Peyer's patch (tissue), 4 donors: ENCODE results near the gene PSMB11. TPM values are rescaled to one million over a fixed set of nuclear protein-coding genes. Genes with fewer than 3 reads are reported as not detected.

Source experiments
- DNase-seq, 3 donors: peaks; one replicate each; pipeline ENCODE4 v3.0.0-alpha.2; 2017 to 2019
- H3K27ac ChIP-seq, 4 donors: fragments of 200-600 bp; sonication (generic); one replicate each; pipeline ENCODE4 v1.5.1; 2016 to 2019
- H3K27me3 ChIP-seq, 2 donors: fragments of 200-600 bp; sonication (generic); one replicate each; pipeline ENCODE4 v1.5.1; 2019
- H3K36me3 ChIP-seq, 3 donors: fragments of 200-600 bp; sonication (generic); one replicate each; pipeline ENCODE4 v1.5.1; 2016 to 2019
- H3K4me1 ChIP-seq, 4 donors: fragments of 200-600 bp; sonication (generic); one replicate each; pipeline ENCODE4 v1.5.1; 2016 to 2019
- H3K4me3 ChIP-seq, 4 donors: fragments of 200-600 bp; sonication (generic); 1 replicate in 3 of 4; 2 replicates in 1 of 4; pipeline ENCODE4 v1.5.1; 2016 to 2019; ENCODE audit warnings: mild to moderate bottlenecking in 1 of 4
- H3K9me3 ChIP-seq, 4 donors: fragments of 200-600 bp; sonication (generic); one replicate each; pipeline ENCODE4 v1.5.1; 2016 to 2019; ENCODE audit warnings: mild to moderate bottlenecking in 1 of 4
- CTCF ChIP-seq, 6 experiments: fragments of 450-650 bp in 4 of 6; fragments of 200-600 bp in 2 of 6; sonication (generic) in 1 of 6; IDR thresholded peaks; one replicate each; pipeline ENCODE4 v1.5.1; 2017 to 2019; ENCODE audit warnings: antibody characterized with exemption in 6 of 6, mild to moderate bottlenecking in 3 of 6, moderate library complexity in 1 of 6
- POLR2A ChIP-seq, 2 donors: fragments of 450-650 bp; IDR thresholded peaks; one replicate each; pipeline ENCODE4 v1.5.1; 2017; ENCODE audit warnings: antibody characterized with exemption in 2 of 2, mild to moderate bottlenecking in 2 of 2, moderate library complexity in 2 of 2
- total RNA-seq, 4 donors: library from RNA; depleted of rRNA; stranded (reverse); fragments of >200 nt; gene quantifications; one replicate each; pipeline ENCODE4 v1.1.0, GENCODE V29; 2016

The PSMB11 gene
- total RNA-seq, 4 donors from 2014 or later = not detected

- H3K36me3 ChIP-seq = peaks cover 0 to 84% (median 10%) of the 10 kb centered on the region in 3 donors
- TF ChIP-seq CTCF (IDR thresholded peaks at IDR 0.05) (no peak), POLR2A (IDR thresholded peaks at IDR 0.05) (no peak)
- H3K27ac ChIP-seq = no peak overlapping the region
- DNase-seq = peak in 2 of 3 donors; percentile 36 to 66
- H3K4me3 ChIP-seq = no peak overlapping the region
- no peaks in the 10 kb centered on the region for H3K27me3 ChIP-seq
- no peaks in the 10 kb centered on the region for H3K9me3 ChIP-seq
- H3K4me1 ChIP-seq = peaks cover 0 to 3% (median 1%) of the 10 kb centered on the region in 4 donors
Observed at GRCh38 chr14:23062002-23062401, 20.0 kb downstream of the PSMB11 start.

DNA sequence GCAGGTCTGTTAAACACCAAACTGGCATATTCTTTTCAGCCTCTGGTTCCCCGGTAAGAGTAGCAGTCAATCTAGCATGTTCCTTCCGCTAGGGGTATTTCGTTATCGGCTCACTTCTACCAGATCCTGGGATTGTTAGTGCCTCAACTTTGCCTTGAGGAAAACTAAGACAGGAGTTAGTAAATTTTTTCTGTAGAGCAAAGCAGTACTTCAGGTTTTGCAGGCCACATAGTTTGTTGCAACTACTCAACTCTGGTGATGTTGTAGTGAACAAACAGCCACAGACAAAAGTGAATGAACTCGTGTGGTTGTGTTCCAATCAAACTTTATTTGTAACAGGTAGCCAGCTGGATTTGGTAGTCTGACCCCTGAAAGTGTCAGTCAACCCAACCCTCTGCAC lies 21.6 kb downstream of the PSMB11 start:
- Histone ChIP-seq H3K4me1 (no peaks in the 10 kb centered on the region), H3K27ac (no peak overlapping the region), H3K36me3 (peaks cover 0 to 98% (median 11%) of the 10 kb centered on the region in 3 donors), H3K9me3 (no peaks in the 10 kb centered on the region), H3K27me3 (no peaks in the 10 kb centered on the region), H3K4me3 (no peak overlapping the region)
- DNase-seq = no peak
- no peak for TF ChIP-seq CTCF (IDR thresholded peaks at IDR 0.05)
- TF ChIP-seq POLR2A (IDR thresholded peaks at IDR 0.05) = no peak

- no peak overlapping the region for H3K27ac ChIP-seq
- H3K4me3 ChIP-seq = no peak overlapping the region
- DNase-seq = peak in 1 of 3 donors; percentile 21
- H3K4me1 ChIP-seq = peaks cover 0 to 17% (median 3%) of the 10 kb centered on the region in 4 donors
- no peaks in the 10 kb centered on the region for H3K27me3 ChIP-seq
- no peaks in the 10 kb centered on the region for H3K9me3 ChIP-seq
- TF ChIP-seq POLR2A (IDR thresholded peaks at IDR 0.05) = no peak
- TF ChIP-seq CTCF (IDR thresholded peaks at IDR 0.05) = no peak
- H3K36me3 ChIP-seq = peaks cover 0 to 73% (median 8%) of the 10 kb centered on the region in 3 donors
Observed at GRCh38 chr14:23066368-23066767, 24.4 kb downstream of the PSMB11 start.

DNA sequence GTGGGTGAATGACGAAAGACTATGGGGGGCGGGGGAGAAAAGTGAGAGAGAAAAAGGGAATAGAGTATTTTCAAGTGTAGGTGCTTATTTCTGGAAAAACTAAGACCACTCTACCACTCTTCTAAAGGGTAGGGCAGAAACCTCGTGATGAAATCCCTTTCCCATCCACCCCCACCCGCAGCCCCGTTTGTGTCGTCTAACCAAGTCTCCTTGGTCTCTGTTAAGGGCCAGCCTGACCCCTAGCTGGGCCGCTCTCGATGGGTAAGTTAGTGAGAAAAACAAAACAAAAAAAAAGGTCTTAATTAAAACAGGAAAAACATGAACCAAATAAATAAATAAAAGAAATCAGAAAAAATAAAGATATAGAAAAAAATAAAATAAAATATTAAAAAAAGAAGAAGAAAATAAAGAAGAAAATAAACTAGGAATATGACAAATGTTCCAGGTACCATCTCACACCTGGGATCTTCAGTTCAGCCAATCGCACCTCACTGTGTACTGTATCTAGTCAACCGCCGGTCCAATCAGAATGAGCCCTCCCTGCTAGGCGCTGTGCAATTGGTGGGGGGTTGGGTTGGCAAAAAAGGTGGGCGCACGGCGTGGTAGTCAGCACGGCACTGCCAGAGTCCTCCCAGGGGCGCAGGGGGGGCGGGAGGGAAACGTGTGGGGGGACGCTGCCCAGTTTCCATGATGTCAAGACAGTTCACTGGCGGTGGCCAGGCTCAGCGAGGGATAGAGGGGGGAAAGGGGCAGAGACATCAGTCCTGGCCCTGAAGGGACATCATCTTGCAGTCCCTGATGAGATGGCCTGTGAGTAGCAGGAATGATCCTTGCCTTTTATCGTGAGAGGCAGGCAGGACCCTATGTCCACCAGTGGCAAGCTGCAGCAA lies 25.1 kb downstream of the PSMB11 start:
- peak in 2 of 3 donors; percentile 43 to 44 for DNase-seq
- no peak overlapping the region for H3K4me3 ChIP-seq
- H3K36me3 ChIP-seq = peaks cover 0 to 67% (median 6%) of the 10 kb centered on the region in 3 donors
- peaks cover 0 to 24% (median 6%) of the 10 kb centered on the region in 4 donors for H3K4me1 ChIP-seq
- H3K27ac ChIP-seq = no peak overlapping the region
- TF ChIP-seq POLR2A (IDR thresholded peaks at IDR 0.05) (no peak), CTCF (IDR thresholded peaks at IDR 0.05) (no peak)
- no peaks in the 10 kb centered on the region for H3K27me3 ChIP-seq
- H3K9me3 ChIP-seq = no peaks in the 10 kb centered on the region

DNA sequence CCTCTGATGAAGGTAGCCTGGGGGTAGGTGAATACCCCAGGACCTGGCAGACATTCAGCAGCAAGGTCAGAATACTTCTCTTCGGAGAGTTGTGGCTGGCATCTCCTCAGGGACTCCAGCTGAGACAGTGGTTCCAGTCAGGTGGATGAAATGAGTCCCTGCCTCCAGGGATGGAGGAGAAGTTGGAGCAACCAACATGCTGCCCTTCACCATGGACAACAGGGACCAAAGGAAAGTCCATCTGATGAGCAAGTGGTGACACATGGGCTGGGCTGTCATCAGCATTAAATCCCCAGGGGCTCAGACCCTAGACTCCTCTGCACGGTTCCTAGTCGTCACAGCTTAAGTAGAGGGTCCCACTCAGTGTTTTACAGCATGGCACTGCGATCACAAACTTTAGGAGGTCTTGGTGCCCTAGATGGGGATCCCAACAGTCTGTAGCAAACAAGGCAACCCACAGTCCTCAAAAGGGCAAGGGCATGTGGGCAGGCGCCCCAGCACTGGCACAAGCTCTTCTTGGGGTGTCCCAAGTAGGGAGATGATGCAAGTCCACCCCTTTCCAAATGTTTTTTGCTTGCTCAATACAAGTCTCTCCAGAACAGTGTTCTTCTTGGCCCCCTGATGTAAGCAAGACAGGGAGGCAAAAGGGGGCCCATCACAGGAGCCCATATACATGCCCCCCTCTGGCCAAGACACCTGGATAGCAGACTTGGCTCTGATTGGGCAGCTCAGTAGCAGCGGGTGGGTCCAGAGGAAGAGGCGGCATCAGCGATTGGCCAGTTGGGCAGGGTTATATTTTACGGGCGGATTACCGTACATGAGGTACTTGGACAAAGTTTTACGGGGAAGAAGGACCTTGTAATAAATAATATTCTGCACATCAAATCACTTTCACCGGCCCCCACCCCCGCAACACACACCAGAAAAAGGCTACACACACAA lies 26.1 kb downstream of the PSMB11 start:
- Histone ChIP-seq H3K4me3 (no peak overlapping the region), H3K36me3 (peaks cover 0 to 66% (median 5%) of the 10 kb centered on the region in 3 donors), H3K9me3 (no peaks in the 10 kb centered on the region), H3K27me3 (no peaks in the 10 kb centered on the region), H3K27ac (peak overlapping the region in 1 of 4 donors; percentile 18), H3K4me1 (peaks cover 0 to 34% (median 7%) of the 10 kb centered on the region in 4 donors)
- DNase-seq = peak; percentile 14 to 44 (median 42)
- TF ChIP-seq CTCF (IDR thresholded peaks at IDR 0.05) = no peak
